DOHH2 (cell line): ENCODE data around the gene UBL4A.

Source experiments
- EZH2phosphoT487 ChIP-seq: fragments of 200-600 bp; sonication (generic); IDR thresholded peaks from 2 replicates; pipeline ENCODE4 v1.6.1; 2017; ENCODE audit warnings: borderline replicate concordance, mild to moderate bottlenecking, antibody characterized with exemption, low read length, moderate library complexity, mixed read lengths
- TF ChIP-seq, protein P1 (sequence below): fragments of 200-600 bp; sonication (generic); IDR thresholded peaks from one replicate; pipeline ENCODE4 v1.5.1; 2014; ENCODE audit warnings: antibody characterized with exemption, mild to moderate bottlenecking, low read depth, low read length; ENCODE audit not compliant: poor library complexity, severe bottlenecking

DNA sequence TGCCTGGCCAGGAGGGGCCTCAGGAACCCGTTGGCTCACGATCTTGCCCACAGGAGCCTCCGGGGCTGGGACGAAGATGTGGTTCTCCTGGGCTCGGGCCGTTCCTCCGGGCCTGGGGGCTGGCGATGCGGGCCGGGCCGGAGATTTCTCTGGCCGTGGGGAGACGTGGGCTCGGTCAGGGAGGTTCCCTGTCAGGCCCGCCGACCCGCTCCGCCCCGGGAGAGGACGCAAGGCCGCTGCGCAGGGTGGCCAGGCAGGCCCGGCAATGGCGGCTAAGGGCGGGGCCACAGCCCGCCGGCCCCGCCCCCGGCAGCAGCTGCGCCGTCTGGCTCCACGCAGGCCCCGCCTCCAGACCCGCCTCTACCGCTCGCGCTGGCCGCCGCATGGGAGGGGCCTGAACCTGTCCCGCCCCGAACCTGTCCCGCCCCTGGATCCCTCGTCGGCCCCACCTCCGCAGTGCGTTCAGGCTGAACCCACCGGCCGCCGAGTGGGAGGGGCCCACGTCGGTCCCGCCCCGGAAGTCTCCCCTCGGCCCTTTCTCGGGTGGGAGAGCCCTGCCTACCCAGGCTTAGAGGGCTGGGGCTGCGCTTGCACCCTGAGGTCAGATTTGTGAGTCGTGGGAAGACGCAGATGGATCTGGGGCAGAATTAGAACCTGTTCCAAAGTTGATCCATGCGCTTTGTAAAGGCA lies 29.7 kb upstream of the UBL4A start, which contains the start of gene FAM3A:
- TF ChIP-seq, protein P1, sequence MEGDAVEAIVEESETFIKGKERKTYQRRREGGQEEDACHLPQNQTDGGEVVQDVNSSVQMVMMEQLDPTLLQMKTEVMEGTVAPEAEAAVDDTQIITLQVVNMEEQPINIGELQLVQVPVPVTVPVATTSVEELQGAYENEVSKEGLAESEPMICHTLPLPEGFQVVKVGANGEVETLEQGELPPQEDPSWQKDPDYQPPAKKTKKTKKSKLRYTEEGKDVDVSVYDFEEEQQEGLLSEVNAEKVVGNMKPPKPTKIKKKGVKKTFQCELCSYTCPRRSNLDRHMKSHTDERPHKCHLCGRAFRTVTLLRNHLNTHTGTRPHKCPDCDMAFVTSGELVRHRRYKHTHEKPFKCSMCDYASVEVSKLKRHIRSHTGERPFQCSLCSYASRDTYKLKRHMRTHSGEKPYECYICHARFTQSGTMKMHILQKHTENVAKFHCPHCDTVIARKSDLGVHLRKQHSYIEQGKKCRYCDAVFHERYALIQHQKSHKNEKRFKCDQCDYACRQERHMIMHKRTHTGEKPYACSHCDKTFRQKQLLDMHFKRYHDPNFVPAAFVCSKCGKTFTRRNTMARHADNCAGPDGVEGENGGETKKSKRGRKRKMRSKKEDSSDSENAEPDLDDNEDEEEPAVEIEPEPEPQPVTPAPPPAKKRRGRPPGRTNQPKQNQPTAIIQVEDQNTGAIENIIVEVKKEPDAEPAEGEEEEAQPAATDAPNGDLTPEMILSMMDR = no peak
- TF ChIP-seq EZH2phosphoT487 = no peak
